HG02943 (cell line): ENCODE data around the gene CNPY1.
"Not testable (repeated sequence)": the region's sequence is repeated elsewhere in the genome, so short reads cannot be mapped to it uniquely, and the experiment has no call there.

ENCODE experiments used
- ATAC-seq: cut with Tn5 transposase; IDR thresholded peaks from one replicate; pipeline ENCODE4 v1.9.1; 2021; ENCODE audit warnings: mild to moderate bottlenecking, low read depth, moderate library complexity; ENCODE audit not compliant: unreplicated experiment

Gene CNPY1

DNA sequence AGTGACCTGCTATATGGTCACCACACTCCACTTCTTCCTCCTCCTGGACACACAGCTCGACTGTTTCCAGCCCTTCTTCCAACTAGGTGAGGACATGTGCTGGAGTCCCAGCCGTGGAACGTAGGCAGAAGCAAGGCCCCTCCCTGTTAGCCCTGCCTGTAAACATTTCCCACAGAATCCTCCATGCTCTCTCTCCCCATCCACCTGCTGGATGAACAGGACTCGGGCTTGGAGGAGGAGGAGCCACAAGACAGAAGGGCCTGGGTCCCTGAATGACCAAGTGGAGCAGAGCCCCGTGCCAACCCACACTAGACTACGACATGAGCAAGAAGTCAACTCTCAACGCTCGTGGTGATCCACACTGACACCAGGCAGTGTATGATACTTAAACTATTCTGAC, 9.9 kb downstream of the CNPY1 start:
- ATAC-seq, result no peak

DNA sequence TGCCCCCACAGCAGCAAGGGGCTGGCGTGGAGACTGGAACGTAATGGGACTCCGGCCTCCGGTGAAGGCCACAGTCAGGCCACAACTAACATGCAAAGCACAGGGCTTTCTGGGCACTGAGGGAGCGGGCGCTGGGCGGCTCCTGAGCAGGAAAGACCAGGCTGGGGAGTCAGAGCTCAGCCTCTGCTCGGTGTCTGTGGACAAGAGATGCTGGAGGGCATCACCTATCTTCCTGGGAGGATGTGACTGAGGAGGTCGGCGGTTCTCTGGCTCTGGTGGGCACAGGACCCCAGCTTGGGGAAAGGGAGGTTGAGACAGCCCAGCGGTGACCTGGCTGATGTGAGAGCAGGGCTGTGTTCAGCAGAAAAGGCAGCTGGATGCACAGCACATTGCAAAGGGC, 11.7 kb downstream of the CNPY1 start:
- ATAC-seq, result no peak

DNA sequence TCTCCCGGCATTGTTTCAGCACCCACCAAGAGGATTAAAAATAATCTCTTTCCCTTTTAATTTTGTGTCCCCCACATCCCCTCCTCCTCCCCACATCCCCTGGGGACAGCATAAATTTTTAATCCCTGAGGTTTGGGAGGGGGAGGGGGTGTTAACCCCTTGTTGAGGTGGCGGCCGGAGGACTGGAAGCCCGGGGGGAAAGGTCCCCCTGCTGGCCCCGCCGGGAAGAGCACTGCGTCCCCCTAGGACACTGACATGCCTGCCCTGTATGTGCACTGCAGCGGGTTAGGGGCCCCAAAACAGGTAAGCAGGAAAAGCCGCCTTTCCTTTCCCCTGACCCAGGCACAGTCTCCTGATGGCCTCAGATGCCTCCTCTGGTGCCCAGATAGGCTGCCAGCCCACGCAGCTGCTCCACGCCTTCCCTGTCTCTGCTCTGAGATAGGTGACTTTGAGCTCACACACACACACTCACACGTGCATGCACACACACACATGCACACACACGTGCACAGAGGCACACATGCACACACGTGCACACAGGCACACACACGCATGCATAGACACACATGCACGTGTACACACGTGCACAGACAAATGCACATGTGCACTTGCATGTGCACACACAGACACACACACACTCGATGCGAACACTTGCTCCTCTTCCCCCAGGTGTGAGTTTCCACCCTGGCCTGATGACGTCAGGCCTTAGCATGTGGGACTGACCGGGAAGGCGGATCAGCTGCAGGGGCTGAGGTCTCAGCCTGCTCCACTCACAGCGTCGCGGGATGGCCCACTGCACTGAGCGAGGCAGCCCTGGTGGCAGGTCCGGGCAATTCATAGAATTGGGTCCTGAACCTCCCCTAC, 12.3 kb downstream of the CNPY1 start:
- no peak for ATAC-seq

DNA sequence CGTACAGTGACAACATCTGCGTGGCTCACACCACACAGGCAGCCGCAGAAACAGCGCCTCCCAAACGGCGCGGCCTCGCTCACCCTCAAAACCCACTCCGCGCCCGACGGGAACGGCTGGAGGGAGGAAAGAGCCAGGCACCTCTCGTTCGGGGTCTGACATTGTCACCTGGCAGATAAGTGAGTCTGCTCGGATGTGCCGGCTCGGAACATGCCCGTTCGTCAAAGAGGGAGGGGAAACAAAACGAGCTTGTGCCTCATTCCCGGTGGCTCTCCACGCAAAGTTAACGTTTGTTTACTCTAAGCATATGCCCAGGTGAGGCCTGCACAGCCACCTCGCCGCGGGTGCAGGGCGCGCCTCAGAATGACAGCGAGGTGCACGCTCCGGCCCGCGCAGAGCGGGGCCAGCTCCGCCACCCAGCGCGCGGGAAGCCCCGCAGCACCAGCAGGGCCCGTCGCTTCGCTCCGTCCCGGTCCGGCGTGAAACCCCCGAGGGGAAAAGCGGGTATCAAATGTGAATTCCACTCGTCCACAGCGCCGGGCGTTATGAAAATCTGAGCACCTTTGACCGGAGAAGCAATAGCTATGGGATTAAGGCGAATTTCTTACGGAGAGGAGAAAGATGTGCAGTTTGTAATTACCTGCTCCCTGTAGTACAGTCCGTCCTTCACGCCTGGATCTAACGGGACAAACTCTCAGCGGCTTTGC, 13.1 kb downstream of the CNPY1 start:
- ATAC-seq, result no peak

DNA sequence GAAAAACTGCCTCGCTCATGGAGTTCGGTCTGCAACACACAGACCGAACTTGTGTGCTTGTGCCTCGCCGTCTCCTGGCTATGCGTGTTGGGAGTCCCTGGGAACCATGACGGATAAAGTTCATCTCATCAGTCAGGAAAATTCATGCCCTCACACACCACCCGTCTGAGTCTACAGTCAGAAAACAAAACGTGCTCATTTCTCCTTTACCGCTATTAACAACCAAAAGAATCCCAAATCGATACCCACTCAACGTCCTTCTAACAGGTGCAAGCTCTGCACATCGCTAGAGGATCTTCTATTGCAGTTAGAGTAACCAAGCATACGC, 13.6 kb downstream of the CNPY1 start:
- ATAC-seq, result no peak

DNA sequence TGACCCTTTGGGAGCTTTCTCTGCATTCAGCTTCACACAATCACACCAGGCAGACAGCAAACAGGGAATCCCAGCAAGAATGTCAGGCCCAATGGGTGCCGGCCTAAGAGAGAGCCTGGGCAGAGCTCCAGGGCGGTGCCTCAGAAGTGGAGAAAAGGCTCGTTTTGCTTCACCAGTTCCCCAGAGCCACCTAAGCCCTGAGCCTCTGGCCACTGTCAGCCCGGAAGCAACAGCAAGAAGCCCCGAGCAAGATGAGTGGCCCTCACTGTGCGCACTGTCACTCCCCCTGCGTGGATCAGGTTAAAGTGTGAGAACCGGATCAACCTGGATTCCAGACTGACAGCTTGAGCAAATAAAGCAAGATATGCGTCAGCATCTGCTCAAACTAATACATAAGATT, 14.7 kb downstream of the CNPY1 start:
- ATAC-seq, result no peak

DNA sequence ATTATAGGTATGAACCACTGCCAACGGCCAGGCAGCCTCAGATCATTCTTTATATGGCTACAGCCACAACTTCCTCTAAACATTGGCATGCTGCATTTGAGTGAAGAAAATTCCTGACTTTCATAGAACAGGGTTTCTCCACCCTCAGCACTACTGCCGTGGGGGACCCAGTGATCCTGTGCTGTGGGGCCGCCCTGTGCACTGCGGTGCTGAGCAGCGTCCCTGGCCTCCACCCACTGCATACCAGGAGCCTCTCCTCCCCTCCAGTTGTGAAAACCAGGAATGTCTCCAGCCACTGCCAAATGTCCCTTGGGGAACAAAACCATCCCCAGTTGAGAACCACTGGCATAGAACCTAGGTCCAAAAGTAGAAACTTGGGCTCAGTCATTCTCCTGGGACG, 15.8 kb downstream of the CNPY1 start:
- ATAC-seq, result no peak

DNA sequence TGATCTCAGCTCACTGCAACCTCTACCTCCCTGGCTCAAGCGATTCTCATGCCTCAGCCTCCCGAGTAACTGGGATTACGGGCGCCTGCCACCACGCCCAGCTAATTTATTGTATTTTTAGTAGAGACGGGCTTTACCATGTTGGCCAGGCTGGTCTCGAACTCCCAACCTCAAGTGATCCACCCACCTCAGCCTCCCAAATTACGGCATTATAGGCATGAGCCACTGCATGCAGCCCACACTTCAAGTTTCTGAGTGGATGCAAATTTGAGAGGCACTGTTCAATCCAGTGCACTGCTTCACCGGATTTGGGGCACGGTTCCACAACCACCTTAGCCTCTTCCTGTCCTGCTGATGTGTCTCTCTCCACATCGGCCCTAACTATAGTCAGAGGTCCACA, 16.5 kb downstream of the CNPY1 start:
- no peak for ATAC-seq

DNA sequence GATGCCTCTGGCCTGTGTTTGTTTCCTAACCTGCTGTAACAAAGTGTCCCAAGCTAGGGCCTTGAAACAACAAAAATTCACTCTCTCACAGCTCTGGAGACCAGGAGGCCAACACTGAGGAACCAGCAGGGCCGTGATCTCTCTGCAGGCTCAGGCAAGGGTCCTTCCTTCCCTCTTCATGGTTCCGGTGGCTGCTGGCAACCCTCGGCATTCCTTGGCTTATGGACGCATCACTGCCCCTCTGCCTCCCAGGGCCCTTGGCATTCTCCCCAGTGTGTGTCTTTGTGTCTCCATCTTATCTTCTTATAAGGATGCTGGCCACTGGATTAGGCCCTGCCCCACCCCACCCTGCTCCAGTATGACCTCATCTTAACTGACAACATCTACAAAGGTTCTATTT, 17.0 kb downstream of the CNPY1 start:
- ATAC-seq, result no peak

DNA sequence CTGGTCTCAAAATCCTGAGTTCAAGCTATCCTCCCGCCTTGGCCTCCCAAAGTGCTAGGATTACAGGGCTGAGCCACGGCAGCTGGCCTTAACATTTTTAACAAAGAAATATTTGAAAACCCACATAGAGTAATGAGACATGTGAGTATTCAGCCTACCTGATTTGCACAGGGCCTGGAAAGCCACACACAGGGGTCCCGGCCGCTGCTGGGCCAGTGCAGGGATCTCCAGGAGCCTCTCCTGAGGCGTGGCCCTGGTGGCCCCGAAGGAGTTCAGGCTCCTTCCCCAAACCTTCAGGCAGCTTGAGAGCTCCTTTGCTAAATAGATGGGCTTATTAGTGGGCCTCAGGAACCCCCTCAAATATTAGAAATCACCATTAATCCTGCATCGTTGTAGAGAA, 18.7 kb downstream of the CNPY1 start:
- ATAC-seq, result no peak

DNA sequence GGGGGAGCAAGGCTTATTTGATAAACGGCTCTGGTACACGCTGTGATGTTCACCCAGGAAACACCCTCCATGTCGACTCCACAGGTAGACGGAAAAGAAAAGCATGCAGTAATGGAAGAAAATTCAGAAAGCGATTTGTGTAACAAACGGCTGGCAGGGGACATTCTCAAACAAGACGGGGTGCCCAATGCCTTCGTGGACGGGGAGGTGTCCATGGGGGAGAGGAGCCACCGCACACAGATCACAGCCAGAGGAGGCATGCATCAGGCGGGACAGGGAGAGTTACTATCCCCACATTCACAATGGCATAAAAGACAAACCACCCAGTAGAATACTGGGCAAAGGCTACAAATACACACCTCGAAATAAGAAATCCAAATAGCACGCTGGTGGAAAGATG, 20.1 kb downstream of the CNPY1 start:
- ATAC-seq, result no peak

DNA sequence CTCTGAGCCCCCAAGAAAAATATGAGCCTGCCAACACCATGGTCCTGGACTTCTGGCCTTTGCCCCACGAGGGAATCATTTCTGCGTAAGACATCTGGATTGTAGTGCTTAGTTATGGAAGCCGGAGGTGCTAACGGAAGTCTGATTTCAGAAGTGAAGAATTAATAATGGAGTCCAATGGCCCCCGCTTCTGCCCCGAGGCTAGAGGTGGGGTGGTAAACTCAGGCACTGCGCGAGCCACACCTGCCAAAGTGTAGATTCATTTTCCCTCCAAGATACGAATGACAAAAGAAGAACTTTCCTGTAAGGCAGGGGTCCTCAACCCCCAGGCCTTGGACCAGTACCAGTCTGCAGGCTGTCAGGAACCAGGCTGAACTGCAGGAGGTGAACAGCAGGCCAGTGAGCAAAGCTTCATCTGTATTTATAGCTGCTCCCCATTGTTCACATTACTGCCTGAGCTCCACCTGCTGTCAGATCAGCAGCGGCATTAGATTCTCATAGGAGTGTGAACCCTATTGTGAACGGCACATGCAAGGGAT, 22.3 kb downstream of the CNPY1 start:
- ATAC-seq, result no peak

DNA sequence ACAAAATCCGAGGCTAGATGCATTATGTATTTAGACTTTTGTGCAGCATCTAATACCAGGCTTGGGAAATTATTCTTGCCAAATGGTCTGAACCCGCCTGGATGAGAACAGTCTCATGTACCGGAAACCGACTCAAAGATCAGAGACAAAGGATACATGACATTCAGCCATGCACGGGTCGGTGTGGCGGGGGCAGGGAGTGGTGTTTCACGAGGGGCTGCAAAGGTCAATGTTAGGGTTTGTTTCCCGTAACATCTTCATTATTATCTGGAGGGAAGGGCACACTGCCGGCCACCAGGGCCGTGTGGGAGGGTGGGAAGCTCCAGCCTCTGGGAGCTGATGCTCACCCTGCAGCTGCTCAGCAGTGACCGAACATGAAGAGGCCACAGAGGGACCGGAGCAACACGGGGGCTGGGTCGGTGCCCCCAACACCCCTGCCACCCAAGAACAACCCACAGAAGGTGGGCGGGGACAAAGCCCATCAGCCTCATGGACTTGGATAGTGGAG, 23.1 kb downstream of the CNPY1 start:
- ATAC-seq, result no peak

DNA sequence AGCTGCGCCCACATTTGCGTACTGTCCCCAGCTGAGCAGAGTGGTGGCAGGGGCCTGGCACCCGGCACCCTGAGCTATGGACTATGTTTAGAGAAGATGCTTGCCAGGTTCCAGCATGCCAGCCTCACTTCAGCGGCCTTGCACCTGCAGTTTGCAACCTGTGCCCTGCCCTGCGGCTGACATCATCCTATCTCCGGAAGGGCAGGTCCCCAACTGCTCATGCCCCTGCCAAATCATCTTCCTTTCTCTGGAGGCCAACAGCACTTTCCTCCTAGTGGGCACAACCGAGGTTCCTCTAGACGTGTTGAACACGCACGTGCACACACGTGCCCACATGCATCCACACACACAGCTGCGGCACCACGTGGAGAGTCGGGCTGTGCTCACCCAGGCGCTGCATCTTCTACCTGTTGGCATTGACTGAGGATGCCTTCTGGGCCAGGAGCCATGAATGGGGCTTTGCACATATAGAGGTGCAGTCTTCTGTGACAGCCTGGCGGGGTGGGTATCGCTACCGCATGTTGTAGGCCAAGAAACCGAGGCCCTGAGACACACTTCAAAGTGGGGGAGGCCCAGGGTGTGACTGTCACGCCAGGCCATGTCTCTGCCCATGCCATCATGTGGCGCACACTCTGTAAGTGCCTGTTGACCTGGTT, 24.5 kb downstream of the CNPY1 start:
- ATAC-seq, result no peak

DNA sequence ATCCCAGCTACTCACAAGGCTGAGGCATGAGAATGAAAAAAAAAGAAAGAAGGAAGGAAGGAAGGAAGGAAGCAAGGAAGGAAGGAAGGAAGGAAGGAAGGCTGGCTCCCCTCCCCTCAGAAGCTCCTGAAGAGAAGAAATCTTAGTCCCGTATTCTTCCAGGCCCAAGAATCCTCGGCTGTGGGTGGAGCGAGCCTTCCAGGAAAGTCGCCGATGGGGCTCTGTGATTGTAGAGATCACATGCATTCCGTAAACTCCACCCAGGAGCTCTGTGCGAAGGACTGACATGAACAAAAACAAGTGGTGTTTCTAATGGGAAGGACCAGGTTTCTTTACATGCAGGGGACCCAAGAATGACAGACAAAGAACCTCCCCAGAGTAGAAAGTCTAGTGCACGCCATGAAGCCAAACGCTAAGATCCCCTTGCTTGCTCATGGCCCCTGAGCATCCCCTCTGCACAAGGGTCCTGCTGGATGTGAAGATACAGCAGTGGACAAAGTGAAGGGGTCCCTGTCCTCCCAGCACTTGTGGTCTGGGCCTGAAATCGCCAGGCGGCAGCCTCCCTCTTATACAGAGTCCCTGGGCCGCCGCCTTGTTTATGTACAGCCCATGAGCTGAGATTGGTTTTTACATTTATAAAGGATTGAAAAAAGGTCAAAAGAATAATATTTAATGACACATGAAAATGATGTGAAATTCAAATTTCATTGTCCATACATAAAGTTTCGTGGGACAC, 25.2 kb downstream of the CNPY1 start:
- ATAC-seq, result no peak

DNA sequence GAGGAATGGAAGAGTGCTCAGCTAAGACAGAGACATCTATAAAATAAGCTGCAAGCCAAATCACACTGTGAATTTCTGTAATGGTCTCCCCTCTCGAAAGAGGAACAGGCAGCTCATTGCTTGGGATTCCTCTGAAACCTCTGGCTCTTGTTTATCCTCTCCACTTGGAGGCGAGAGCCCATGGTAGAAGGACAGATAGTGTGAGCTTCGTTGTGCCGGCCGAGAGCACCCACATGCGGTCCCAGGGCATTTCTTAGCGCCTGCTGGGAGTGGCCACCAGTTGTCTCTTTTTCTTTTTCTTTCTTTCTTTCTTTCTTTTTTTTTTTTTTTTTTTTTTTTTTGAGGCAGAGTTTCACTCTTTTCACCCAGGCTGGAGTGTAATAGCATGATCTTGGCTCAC, 26.2 kb downstream of the CNPY1 start:
- no peak for ATAC-seq

DNA sequence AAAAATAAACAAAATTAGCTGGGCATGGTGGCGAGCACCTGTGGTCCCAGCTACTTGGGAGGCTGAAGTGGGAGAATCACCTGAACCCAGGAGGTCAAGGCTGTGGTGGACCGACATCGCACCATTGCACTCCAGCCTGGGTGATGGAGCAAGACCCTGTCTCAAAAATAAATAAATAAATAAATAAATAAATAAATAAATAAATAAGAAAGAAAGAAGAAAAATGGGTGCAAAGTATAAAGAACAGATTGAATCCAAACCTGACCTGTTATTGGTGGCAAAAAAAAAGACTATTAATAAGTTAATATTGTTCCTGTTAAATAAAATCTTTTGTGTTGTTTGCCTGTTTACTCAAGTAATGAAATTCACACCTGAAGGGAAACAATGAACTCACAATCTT, 27.0 kb downstream of the CNPY1 start:
- ATAC-seq, result not testable (repeated sequence)

DNA sequence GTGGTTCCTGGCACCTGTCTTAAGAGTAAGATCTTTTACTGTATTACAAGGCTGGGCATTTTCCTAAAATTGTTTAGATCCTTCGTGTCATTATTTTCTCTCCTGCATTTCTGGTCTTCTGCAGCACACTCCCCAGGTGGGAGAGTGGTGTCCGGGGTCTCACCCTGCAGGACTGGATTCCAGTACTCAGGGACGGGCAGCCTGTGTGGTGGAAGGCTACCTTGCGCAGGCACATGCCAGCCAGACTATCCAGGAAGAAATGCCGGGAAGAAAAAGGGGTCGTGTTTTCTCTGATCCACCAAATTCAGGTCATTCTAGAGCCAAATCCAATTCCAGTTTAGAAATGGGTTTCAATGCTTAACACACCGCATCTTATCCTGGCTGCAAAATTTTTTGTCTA, 27.7 kb downstream of the CNPY1 start:
- ATAC-seq, result no peak

DNA sequence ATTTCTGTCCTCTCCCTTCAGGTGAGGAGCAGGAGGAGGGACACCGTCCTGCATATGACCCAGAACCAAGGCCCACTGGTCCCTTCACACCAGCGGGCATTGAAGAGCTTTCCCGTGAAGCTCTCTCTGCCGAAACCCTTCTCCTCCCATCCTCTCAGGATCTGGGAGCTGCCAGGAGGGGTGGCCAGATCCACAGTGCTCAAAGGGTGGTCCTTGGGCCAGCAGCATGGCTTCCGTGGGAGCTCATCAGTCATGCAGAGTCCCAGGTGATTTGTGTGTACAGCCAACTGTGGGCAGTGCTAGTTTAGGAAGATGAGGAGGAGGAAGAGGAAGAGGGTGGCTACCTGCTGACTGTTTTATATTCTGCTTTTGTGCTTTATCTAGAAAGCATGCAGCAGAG, 28.4 kb downstream of the CNPY1 start:
- ATAC-seq, result no peak

DNA sequence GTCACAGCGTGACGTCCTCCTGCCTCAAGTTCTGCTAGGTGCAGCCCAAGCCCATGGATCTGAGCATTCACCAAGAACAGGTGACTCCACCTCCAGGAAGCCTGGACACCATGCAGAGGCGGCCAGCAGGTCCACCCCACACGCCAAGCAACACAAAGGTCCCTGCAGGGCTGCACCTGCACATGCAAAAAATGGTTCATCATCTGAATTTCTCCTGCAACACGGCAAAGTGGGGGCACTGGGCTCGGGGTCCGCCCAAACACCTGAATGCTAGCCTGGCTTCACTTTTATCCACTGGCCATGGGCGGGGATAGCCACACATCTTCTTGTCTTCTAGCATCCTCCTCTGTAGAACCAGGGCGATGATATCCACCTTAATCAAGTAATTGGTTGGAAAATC, 28.9 kb downstream of the CNPY1 start:
- no peak for ATAC-seq

DNA sequence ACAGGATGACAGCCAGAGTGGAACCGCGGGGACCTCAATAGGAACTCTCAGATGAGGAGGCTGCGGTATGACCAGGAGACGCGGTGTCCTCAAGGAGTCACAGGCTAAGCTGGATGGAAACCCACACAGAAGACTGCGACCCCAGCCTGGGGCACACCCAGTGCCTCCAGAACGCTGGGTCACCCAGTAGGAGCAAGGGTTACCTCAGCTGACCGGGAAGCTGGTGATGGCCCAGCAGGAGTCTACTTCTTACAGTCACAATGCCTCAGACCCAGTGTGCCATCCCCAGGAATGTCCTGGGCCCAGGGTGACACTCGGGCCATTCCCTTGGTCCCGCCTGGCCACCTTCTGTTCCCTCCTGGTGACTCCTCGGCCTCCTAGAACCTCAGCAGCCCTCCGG, 29.9 kb downstream of the CNPY1 start:
- no peak for ATAC-seq
